HG03558 (cell line): ENCODE data around the gene FGD5.

Source experiments
- ATAC-seq: cut with Tn5 transposase; IDR thresholded peaks from one replicate; pipeline ENCODE4 v1.9.1; 2021; ENCODE audit warnings: moderate number of reproducible peaks; ENCODE audit not compliant: unreplicated experiment; ENCODE audit errors: extremely low read depth

FGD5 gene

DNA sequence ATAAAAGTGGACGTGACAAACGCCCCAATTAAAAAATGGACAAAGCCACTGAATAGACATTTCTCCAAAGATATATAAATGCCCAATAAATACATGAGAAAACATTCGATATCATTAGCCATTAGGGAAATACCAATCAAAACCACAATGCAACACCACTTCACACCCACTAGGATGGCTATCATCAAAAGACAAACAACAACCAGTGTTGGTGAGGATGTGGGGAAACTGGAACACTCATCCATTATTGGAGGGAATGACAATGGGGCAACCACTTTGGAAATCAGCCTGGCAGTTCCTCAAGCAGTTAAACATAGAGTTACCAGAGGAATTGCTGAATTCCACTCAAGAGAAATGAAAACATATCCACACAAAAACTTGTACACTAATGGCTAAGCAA, 32.4 kb upstream of the FGD5 start:
- ATAC-seq = no peak

DNA sequence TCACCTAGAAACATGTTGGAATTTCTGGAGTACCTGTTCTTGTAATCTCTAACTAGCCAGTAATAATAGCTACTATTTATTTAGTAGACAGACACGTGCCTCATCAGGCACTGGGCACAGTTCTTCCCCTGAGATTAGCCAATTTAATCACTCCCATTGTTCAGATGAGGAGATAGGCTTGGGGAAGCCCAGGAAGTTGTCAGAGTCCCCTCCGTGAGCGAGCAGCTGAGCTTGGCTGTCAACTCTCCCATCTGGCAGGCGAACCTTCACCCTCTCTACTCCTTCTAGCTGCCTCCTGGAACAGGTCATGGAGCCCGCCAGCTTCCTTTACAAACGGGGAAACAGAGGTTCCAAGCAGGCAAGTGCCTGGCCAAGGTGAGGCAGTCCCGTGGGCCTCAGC, 31.1 kb upstream of the FGD5 start:
- no peak for ATAC-seq

DNA sequence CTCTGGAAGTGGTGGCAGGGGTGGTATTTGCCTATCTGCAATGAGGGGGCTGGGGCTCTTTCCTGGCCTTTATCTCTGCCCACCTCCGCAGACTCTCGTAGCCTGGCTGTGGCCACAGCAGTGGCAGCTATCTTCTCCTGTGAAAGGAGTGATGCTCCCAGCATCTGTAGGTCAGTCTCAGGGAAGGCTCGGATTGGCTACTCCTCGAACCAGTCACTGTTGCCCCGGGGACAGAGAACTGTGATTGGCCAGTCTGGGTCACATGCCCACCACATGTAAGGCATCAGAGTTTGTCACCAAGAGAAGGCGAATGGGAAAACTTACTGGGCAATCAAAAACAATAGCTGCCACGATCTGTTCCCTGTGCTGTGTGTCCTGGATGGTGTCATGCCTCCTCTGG, 30.1 kb upstream of the FGD5 start:
- ATAC-seq = no peak

DNA sequence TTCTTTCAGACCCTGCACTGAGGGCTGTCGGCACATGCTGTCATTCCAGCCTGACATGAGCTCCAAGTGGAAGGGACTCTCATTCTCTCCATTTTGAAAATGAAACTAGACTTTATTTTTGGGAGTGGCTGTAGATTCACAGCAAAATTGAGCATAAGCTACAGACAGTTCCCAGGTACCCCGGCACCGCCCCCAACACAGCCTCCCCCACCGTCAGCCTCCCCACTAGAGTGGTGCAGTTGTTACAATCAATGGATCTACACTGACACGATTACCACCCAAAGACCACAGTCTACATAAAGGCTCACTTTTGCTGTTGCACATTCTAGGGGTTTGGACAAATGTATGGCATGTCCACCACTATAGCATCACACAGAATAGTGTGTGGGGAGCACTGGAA, 29.5 kb upstream of the FGD5 start:
- ATAC-seq = no peak

DNA sequence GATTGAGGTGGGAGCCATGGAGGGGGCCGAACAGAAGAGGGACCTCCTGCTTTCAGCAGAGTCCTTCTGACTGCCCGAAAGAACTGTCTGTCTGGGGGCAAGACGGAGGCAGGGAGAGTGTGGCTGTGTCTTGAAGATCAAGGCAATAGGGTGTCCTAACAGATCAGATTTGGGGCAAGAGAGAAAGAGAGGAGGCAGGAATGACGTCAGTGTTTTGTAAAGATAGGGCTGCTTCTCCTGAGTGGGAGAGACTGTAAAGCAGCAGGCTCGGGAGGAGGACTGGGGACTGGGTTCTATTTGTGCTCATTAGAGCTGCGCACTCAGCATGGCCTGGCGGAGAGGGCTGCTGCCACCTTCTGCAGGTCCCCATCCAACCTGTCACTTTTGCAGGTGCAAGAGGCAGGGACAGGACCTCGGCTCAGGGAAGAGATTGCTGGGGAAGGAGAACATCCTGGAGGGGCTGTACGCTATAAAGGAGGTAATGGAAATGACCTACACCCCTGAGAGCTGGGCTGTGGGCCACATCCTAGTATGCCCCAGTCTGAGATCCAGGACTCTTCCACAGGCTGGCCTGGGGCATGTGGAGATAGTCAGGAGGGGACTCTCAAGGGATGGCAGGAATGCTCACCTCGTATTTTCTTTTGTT, 29.0 kb upstream of the FGD5 start:
- ATAC-seq = no peak

DNA sequence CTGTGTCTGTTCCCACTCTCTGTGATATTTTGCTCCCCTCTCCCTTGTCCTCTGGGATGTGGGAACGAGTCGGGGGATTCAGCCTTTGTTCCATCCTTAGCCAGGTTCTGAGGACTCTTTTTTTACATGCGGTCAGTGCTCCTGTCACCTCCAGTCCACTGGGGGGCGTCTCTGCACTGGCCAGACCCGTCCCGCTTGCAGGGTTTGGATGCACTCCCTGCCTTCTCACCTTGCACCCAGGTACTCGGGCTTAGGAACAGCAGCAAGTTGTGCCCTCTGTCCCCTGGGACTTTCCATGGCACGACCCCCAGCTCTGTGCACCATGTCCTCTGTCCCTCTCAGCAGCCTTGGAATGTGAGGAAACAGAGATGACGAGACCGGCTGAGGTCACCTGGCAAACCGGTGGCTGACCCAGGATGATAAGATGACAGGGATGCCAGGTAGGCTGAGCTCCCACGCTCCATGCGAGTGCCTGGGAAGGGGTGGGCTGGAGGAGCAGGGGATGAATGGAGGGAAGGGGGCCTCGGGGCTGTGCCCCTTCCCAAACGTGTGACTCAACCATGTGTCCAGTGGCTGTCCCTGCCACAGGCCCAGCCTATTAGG, 27.3 kb upstream of the FGD5 start:
- no peak for ATAC-seq

DNA sequence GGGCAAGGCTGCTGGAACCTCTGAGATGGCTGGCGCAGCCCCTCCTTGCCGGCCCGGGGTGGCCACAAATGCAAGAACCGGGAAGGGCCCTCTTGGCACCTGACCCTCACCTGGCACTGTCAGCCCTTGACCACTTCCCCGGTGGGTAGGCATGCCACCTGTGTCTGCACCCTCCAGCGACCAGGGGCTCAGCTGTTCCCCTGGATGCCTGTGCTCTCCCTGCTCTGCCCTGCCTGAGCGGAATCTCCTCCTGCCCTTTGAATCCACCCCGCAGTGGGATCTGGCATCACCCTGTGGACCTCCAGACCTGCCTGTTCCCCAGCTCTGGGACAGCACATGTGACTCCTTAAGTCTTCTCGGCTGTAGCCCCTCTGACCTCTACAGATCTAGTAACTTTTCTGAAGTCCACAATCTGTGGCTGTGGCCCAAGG, 26.1 kb upstream of the FGD5 start:
- ATAC-seq = no peak

DNA sequence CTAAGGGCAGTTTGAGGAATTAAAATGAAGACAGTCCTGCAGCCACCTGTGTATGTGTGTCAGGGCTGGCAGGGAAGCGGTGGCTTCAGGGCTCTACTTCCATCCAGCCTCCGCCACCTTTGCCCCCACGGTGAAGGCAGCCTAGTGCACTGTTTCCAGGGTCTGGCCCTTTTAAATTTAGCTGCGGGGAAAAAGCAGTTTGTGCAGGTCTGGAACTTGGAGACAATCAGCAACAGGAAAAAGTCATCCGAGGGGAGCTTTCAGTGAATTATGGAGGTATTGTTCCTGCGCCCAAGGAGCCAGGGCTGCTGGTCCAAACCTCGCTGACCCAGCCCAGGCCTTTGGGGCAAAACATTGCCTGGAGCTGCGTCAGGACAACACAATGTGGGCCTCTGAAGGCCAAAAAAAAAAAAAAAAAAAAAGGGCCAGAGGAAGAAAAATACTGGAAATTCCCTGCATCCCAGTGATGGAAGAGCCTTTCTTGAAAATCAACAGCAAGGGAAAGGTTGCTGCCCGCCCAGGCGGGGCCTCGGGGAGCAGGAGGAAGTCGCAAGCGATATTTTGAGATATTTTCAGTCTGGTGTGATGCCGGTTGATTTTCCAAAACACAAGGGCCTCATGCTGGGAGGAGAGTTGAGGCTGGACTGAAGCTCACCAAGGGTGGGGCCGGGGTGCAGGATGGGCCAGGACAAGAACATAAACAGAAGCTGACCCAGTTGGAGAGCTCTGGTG, 25.5 kb upstream of the FGD5 start:
- ATAC-seq = no peak

DNA sequence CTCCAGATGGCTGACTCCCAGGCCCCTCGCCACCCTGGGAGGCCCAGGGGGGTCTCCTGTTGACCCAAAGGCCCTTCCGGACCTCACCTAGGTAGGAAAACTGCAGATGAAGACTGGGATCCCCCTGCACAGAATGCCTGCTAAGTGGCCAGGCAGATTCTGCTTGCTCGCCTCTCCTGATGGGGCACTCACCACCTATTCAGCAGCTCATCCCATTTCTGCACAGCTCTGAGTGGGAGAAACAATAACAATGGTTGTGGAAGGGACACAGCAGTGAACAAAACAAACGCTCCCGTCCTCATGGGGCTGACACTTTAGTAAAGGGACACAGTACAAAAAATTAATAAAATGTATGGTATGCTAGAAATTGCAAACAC, 24.9 kb upstream of the FGD5 start:
- no peak for ATAC-seq

DNA sequence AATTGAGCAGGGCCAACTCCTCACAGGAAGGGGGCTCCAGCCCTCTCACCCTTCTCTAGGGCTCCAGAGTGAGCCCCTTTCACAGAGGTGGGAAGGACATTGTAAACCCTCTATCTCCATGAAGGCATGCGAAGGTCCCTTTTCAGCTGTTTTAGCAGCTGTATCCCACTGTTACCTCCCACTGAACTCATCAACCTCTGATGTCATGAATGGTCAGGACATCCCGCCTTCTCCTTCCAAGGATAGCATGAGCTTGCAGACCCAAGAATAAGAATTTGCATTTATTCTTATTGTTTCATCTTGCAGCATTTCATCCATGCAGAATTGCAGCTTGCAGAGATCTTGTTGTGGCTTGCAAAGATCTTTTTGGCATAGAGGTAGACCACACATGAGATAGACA, 24.3 kb upstream of the FGD5 start:
- ATAC-seq = no peak

DNA sequence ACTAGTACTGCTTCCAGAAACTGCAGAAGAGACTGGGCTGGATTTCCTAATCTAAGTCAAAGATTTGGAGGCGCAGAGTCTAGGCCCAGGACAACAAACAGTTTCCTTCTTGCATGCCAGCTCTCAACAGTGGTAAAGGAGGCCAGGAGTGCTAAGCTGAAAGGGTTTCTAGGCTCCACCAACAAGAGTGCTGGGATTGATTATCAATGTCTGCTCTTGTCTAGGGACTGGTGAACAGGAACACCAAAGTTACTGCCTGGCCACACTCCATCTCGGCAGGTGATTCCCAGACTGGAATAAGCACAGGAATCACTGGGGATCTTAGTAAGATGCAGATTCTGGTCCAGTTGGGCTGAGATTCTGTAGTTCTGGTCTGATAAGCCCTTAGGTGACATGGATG, 22.8 kb upstream of the FGD5 start:
- ATAC-seq = no peak

DNA sequence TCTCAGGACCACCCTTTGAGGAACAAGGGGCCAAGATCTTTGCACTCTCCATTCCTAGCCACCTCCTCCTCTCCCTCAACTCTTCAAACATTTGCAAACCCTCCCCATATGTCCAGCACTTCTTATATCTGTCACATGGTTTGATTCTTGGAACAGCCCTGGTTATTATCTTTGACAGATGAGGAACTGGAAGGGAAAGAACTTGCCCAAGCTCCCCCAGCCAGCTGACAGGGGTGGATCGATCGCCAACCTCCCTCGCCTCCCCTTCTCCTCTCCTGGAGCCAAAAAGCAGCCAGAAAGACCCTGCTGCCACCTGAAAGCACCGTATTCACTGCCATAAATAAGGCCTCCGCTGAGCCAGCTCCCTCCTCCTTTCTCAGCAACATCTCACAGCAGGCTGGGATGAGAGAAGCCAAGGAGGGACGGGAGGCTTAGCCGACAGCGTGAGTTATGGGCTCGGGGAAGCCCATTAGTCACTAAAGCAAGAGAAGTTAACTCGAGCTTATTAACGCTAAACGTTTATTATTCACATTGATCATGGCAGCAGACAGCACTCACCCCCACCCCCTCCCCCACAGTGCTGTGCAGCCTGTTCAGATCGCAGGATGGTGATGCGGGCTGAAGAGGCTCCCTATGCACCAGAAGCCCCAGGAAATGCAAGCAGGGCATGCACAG, 22.2 kb upstream of the FGD5 start:
- no peak for ATAC-seq

DNA sequence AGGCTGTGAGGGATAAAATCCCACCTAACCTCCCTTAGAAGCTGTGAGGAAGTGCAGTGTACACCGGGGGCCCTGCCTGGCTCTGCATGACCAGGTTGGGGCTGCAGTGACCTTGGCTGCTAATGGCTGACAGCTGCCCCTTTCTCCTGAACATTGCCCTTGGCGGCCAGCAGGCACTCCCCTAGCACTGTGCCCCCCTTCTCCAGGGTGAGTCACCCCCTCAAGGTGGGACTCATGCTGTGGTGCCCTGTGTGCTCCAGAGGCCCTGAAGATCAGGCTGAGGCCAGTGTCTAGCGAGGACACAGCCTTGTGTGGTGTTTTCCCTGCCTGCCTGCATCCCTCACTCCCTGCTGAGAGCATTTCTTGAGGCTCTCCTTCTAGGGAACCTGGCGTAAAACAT, 21.0 kb upstream of the FGD5 start:
- no peak for ATAC-seq

DNA sequence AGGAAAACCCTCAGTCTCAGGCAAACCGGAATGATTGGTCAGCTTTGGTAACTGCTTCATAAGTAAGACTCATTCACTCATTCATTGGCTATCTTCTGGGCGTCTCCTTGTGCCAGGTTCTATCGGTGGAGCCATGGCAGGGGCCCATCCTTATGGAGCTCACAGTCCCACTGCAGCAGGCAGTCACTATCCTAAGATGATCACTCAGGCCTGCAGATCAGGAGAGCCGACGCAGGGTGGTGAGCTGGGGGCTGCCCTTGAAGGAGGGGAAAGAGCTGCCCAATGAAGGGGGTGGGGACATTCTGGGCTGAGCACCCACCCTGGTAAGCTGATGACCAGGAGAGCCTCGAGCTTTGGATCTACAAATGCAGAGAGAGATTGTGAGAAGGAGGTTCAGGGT, 20.5 kb upstream of the FGD5 start:
- ATAC-seq = no peak

DNA sequence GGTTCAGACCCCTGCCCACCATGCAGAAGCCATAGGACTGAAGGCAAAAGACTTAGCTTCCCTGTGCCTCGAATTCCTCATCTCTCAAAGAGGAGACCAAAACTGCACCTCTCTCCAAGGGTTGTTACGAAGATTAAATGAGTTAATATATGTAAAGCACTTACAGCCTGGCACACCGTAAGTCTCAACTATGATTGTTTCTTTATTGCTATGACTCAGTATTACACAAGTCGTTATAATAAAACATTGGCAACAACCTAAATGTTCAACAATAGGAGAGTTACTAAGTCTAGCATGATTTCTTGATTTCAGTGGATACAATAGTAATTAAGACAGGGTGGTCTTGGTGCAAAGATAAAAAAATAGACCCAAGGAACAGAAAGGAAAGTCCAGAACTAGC, 19.6 kb upstream of the FGD5 start:
- no peak for ATAC-seq

DNA sequence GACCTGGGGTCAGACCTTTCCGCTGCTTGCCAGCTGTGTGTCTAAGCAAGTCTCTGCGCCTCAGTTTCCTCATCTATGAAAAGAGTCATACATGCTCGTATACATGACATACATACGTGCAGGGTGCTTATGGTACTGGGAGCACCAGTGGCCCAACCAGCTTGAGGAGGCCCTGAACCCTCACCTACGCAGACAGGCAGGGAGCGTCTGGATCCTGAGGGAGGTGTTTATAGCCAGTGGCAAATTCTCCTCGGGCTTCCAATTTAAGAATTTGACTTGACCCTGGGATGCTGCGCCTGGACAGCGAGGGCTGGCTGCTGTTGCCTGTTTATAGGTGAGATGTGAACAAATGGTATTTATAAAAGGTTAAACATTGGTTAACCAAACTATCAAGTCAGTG, 17.7 kb upstream of the FGD5 start:
- no peak for ATAC-seq

DNA sequence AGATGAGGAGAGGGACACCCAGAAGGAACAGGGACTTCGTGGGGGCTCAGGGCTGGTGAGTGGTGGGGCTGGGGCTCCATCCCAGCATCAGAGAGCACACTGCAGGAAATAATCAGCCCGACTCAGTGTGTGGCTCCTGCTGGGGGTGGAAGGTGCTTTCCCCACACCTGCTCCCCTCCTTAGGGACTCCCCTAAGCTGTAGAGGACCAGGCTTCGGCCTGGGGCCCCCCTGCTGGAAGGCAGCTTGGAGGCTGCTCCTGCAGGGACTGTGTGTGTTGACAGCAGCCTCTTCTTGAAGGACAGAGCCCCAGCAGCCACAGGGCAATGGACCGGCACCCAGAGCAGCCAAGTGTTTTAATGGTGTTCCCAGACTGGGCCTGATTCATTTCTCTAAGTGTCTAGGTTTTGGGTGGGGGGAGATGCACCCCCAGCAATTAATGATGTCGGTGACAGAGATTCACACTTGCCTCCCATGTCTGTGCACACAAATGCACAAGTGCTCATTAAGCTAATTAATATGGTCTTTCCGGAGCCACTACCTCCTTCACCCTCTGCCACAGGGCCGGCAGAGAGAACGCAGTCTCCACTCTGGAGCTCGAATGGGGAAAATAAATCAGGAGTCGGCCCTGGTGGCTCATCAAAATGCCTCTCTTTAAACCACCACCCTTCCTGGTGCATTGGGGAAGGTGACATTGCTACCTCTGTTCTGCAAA, 16.9 kb upstream of the FGD5 start:
- ATAC-seq = no peak

DNA sequence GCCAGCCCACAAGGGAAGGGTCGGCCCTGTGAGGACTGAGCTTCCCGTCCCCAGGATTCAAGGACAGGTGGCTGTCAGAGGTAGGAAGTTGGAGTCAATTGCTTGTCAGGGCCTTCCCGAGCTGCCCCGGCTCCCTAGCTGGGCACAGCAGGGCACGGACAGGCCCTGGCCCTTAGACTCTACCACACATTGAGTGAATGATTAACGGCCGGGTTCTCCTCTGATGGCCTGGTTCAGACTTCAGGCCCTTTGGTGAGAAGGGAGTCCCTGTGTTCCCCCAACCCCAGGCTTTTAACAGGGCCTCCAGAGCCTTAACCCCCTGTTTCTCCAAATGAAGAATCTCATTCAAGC, 16.4 kb upstream of the FGD5 start:
- no peak for ATAC-seq

DNA sequence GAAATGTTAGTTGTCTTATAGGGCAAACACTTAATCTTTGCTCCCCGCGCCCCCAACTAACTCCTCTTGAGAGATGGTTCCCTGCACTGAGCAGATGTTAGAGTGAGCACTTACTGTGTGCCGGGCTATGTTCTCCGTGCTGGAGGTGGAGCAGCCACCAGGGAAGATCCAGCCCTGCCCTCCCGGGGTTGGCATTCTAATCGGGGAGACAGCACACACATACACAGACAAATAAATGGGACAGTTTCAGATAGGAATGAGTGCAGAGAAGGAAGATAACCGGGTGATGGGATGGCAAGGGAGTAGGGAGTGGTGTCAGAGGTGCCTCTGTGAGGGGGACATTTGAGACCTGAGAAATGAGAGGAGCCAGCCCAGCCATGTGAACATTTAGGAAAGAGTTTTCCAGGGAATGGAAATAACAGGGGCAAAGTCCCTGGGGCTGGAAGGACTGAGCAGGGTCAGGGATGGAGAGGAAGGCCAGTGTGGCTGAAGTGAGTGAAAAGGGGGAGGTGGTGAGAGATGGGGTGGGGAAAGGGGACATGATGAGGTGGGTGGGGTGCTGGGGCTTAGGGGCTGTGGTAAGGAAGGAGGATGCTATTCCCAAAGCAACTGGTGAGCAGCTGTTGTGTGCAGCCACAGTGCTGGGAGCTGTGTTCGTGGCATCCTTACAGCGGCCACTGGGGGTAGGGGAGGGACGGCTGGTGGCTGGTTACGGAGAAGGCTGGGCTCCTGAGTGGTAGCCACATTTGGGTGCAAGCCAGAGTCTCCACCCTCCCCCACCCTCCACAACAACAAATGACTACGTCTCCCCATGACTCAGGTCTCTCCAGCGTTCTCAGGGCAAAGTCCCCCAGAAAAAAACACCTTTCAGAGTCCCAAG, 15.4 kb upstream of the FGD5 start:
- no peak for ATAC-seq
